Stimulated activated CD4-positive, alpha-beta T cell treated with anti-CD3 and anti-CD28 coated beads, Interleukin-12 subunit alpha, Interleukin-12 subunit beta, amount 100 ng/mL, for 48 hours (primary cell): Measurements from ENCODE around the gene PTPRG.

Source experiments
- DNase-seq, 3 donors: peaks; one replicate each; pipeline ENCODE4 v3.0.0-alpha.2; 2020; ENCODE audit warnings: low read depth in 2 of 3, low spot score in 1 of 3

PTPRG gene

GRCh38 chr3:61562042-61562720 lies 810 bp downstream of the PTPRG start:
- DNase-seq, result no peak

- DNase-seq, result no peak
Observed at GRCh38 chr3:61562721-61563312, 1.4 kb downstream of the PTPRG start.

DNA sequence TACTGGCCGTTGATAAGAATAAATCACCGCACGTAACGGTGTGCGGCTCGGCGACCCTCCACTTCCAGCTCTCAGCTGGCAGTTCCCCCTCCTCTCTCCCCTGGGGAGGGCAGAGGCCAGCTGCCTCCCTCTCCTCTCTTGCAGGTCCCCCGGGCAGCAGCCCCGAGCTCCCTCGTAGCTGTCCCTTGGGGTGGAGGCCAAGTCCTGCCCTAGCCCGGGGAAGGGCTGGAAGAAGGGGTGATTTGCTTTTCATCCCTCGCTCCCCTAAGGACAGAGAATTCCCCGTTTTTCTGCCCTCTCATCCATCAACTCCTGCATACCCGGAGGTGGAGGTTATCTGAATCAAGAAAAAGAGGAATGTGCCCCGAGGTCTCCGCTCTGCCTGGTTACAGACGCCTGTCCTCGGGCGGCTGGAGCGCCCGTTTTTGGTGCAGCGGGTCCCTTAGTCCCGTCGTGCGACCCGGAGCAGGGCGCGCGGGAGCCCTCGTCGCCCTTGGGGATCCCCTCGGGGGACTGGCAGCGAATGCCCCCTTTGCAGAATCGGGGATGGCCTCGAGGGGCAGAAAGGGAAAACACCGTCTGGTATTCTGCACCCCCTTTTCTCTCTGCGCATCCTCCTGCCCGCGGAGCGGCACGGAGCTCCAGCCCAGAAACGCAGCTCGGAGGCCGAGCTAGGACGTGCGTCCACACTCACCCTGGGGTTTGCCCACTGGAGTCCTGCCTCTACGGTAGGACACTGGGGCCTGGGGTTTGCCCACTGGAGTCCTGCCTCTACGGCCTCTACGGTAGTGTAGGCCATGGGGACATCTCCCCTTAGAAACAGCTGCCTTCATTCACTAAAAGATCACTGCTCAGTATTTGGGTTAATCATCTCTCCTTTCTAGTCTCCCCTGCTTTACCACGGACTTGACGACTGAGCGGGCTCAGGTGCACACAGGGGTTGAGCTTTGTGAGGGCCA lies 2.2 kb downstream of the PTPRG start:
- no peak for DNase-seq

GRCh38 chr3:61564395-61565059 lies 3.2 kb downstream of the PTPRG start:
- no peak for DNase-seq

DNA sequence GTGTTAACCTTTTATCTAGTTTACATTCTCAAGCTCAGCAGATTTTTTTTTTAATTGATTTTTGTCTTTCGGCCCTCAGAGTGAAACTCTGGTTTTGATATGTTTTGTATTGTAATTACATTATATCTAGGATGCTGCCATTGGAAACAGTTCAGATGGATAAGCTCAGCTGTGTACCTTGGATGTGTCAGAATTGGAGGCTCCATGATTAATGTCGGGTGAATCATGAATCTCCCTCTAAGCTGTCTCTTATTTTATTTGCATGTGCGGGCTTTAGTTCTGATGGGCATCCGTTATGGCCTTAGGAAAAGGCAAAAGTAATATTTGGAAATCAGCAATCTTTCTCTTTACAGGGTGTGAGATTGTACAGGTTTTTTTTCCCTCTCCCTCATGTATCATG lies 4.2 kb downstream of the PTPRG start:
- no peak for DNase-seq

DNA sequence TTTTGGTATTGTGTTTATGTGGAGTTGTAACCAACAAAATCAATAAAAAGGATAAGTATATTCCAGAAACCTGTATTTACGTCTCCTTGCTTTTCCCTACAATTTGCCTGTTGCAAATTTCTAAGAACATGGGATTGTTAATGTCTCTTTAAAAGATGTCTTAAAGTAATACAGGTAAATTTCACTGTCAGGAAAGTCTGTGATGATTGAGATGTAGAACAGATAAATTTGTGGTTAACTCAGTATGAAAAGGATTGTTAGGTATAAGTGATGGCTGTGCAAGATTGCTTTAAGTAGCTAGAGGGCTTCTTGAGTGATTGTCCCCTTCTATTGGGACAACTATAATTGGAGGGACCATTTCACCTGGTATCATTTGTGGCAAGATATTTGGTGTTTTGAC lies 6.8 kb downstream of the PTPRG start:
- no peak for DNase-seq

DNA sequence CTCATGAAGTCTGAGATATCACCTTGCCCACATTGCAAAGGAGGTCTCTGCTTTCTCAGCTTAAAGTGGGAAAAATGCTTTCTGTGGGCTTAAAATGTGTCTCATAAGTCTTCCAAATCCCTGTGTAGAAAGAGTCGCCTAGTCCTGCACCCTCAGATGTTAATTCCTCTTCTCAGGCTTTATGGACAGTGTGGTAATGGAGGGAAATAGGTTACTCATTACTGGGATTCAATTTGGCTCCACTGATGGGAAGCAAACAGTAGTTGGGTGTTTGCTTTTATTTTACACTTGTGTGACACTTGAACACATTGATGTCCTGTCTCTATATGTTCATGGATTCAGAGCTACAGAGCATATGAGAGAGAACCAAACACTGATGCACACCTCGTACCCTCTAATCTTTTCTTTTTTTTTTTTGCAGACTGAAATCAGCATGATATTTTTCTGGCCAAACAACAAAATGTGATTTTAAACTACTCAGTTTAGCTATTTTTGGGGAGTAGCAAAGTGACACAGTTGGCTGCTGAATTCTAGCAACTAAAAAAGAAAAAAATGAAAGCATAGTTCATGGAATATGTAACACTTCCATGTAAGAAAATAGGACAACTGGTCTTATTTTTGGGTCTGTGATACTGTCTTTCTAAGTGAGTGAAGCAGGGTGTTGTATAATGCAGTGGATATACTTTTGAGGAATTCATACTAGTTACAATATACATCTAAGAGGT lies 8.6 kb downstream of the PTPRG start:
- no peak for DNase-seq

- no peak for DNase-seq
Observed at GRCh38 chr3:61570813-61571212, 9.4 kb downstream of the PTPRG start.

GRCh38 chr3:61571516-61572336 lies 10.4 kb downstream of the PTPRG start:
- DNase-seq, result no peak

DNA sequence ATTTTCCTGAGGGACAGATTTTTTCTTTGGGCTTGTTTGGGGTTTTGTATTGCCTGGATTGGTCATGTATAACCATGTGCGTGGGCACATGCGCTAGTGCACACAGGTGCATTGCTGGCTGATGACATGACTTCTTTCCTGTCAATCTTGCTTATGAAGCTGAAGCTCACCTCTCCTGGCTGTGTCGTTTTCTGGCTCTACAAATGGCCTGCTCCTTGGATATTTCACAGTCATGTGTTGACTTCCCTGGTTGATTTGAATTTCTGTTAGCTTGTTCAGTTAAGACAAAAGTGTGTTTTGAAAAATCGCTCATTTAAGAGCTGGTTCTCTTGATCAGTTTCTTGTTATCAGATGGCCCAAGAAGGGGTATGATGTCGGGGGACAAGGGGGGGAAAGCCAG lies 11.5 kb downstream of the PTPRG start:
- no peak for DNase-seq

GRCh38 chr3:61573441-61573840 lies 12.1 kb downstream of the PTPRG start:
- no peak for DNase-seq

DNA sequence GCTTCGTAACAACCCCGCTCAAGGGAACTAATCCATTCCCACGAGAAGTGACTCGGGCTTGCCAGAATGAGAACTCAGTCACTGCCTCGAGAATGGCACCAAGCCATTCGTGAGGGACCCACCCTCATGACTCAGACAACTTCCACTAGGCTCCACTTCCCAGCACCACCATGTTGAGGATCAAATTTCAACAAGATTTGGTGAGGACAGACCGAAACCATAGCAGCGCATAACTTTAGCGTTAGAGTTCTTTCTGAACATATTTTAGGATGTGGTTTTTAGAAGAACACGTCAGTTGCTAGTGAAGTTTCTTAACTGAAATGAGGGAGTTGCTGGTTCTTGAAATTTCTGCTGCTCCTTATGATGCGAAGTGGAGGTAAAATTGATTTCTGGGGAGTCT lies 13.5 kb downstream of the PTPRG start:
- DNase-seq, result no peak

DNA sequence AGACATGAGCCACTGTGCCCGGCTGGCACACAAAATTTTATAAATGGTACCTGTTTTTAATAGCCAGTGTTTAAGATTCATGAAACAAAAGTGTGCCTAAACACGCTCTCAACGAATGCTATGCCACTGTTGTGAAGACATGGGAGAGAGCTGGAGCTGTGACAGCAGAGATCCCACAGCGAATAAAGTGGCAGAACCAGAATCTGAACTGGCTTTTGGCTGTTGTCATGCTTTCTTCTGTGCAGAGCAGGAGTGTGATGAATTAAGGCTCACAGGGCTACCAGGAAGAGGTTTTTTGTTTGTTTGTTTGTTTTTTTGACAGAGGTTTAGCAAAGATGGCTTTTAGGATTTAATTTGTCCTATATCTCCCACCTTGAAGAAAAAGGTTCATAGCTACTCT lies 14.5 kb downstream of the PTPRG start:
- no peak for DNase-seq

GRCh38 chr3:61577760-61578159 lies 16.4 kb downstream of the PTPRG start:
- no peak for DNase-seq

DNA sequence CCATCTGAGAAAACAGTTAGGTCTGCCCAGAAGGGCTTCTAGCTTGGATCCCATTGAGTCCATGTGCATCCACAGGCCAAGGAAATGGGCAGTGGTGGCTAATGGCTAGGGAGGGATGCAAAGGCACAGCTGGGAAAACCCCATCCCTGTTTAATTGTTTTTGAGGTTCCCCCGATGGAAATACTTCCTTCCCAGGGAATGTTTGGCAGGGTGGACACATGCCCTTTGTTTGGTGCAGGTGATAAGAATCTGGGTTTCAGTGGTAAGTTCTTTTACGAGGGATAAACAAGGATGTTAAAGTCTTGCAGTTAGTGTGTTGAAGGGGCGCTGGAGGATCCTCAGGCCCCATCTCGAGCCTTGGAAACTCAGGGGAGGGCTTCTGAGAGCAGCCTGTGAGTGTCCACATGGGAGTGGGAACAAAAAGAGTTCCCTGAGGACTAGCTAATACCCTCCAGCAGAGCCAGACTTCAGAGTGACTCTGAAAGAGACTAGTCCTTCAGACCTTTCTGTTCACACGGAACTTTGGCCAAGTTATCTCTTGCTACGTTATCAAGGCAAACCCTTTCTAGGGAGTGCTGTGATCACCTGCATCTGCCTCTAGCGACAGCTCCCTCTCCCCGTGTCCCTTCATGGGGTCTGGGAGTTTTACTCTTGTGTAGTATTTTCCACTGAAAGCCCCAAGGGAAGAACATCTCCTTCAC lies 17.4 kb downstream of the PTPRG start:
- DNase-seq, result no peak

DNA sequence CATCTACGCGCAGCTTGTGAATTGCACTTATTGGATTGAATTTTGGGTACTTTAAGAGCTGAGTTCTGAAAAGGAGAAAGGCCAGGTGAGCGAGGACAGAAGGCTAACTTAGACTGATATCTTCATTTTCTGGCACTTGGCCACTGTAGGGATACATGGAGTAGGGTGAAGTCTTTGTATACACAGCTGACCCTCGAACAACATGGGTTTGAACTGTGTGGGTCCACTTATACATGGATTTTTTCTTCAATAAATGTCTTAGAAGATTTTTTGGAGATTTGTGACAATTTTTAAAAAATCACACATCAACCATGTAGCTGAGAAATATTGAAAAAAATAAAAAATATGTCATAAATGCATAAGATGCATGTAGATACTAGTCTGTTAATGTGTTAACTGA lies 18.3 kb downstream of the PTPRG start:
- DNase-seq, result no peak

GRCh38 chr3:61580982-61581643 lies 19.7 kb downstream of the PTPRG start:
- no peak for DNase-seq

DNA sequence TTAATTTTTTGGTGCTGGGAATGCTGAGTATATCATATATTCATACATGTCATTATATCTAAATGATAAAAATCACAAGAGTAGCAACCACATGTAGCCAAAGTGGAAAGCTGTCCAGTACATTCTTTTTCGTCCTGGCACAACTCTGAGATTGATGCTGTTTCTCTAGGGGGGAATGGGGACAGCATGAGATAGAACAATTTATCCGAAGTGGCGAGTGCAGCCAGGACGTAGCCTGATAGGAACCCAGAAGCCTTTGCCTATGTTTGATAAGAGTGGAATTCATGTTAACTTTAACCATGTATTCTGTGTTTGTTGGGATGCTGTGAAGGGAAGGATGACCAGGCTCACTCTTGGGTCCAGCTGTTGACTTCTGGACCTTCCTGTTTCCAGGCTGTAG lies 20.9 kb downstream of the PTPRG start:
- no peak for DNase-seq

DNA sequence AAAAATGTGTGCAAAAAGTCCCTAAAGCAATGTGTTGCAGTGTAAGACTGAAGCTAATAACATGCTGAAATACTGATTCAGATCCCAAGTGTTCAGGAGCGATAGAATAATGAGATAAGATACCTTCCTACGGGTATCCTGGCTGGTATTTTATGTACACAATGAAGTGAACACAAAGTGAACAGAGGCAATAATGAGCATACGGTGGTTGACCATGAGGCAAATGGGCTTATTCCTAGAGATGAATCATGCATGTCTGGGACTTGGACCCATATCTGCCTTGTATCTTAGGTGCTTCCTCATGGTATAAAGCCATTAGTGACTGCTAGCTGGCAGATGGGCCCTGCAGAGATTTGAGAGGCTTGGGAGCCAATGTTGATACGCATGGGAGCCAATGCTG lies 21.5 kb downstream of the PTPRG start:
- DNase-seq, result no peak
